HepG2 (cell line): Measurements from ENCODE around the gene AAMP. TPM values are rescaled to one million over a fixed set of nuclear protein-coding genes. Genes with fewer than 3 reads are reported as not detected.

Experiments used
- CBFB ChIP-seq: sonication (generic); formaldehyde crosslinking; IDR thresholded peaks from 2 replicates; pipeline ENCODE4 v1.4.0; 2020; ENCODE audit warnings: missing genetic modification reagents
- ETV5 ChIP-seq: IDR thresholded peaks from 2 replicates; pipeline ENCODE4 v1.6.1; 2018; ENCODE audit warnings: missing biosample characterization, missing genetic modification reagents, inconsistent platforms, borderline replicate concordance
- HHEX ChIP-seq: IDR thresholded peaks from 2 replicates; pipeline ENCODE4 v1.6.1; 2016; ENCODE audit warnings: control low read depth
- HIVEP1 ChIP-seq: sonication (generic); formaldehyde crosslinking; IDR thresholded peaks from 2 replicates; pipeline ENCODE4 v1.4.0; 2020; ENCODE audit warnings: mild to moderate bottlenecking, missing genetic modification reagents
- KDM5A ChIP-seq: fragments of 200-600 bp; sonication (generic); IDR thresholded peaks from 2 replicates; pipeline ENCODE4 v1.7.0; 2018; ENCODE audit warnings: antibody characterized with exemption, mild to moderate bottlenecking, low read length, borderline replicate concordance
- MED8 ChIP-seq: sonication (generic); formaldehyde crosslinking; IDR thresholded peaks from 2 replicates; pipeline ENCODE4 v1.8.1; 2023; ENCODE audit warnings: mild to moderate bottlenecking, missing genetic modification reagents; ENCODE audit not compliant: insufficient replicate concordance
- REPIN1 ChIP-seq: sonication (generic); formaldehyde crosslinking; IDR thresholded peaks from 2 replicates; pipeline ENCODE4 v1.8.0; 2022; ENCODE audit warnings: missing genetic modification reagents, low read depth, mild to moderate bottlenecking, borderline replicate concordance
- RXRA ChIP-seq: sonication (generic); formaldehyde crosslinking; IDR thresholded peaks from 2 replicates; pipeline ENCODE4 v1.5.1; 2020; ENCODE audit warnings: missing genetic modification reagents
- SRSF4 ChIP-seq: fragments of 200-400 bp; formaldehyde crosslinking; IDR thresholded peaks from one replicate; pipeline ENCODE4 v1.6.1; 2018; ENCODE audit warnings: mild to moderate bottlenecking, low read depth, low read length, moderate library complexity; ENCODE audit not compliant: poor library complexity, severe bottlenecking
- ZBTB7A ChIP-seq: sonication (generic); formaldehyde crosslinking; IDR thresholded peaks from 2 replicates; pipeline ENCODE4 v1.8.0; 2022; ENCODE audit warnings: mild to moderate bottlenecking, missing genetic modification reagents
- ZBTB8A ChIP-seq: sonication (generic); formaldehyde crosslinking; IDR thresholded peaks from 2 replicates; pipeline ENCODE4 v1.4.0; 2020; ENCODE audit warnings: mild to moderate bottlenecking, low read depth, missing genetic modification reagents, borderline replicate concordance
- ZNF274 ChIP-seq: sonication (generic); formaldehyde crosslinking; IDR thresholded peaks from 2 replicates; pipeline ENCODE4 v1.5.1; 2020; ENCODE audit warnings: mild to moderate bottlenecking, missing genetic modification reagents
- ZNF557 ChIP-seq: sonication (generic); formaldehyde crosslinking; IDR thresholded peaks from 2 replicates; pipeline ENCODE4 v1.4.0; 2020; ENCODE audit warnings: missing genetic modification reagents
- ZNF766 ChIP-seq: sonication (generic); formaldehyde crosslinking; IDR thresholded peaks from 2 replicates; pipeline ENCODE4 v1.5.0; 2020; ENCODE audit warnings: missing genetic modification reagents, borderline replicate concordance
- ZNF792 ChIP-seq: IDR thresholded peaks from 2 replicates; pipeline ENCODE4 v1.6.1; 2016
- polyA plus RNA-seq, 8 experiments: library from polyadenylated mRNA; depleted of rRNA in 3 of 8; stranded (reverse) in 7 of 8; unstranded in 1 of 8; fragments of >200 nt; fragmentation: Illumina TruSeq in 4 of 8; extraction: Trizol in 4 of 8; gene quantifications; 2 replicates each; pipeline versions ENCODE4 v1.2.1 to v1.2.3, GENCODE V29; 2011 to 2016; ENCODE audit warnings: low read depth in 4 of 8, missing spikeins in 1 of 8, mixed read lengths in 1 of 8; ENCODE audit not compliant: insufficient read depth in 1 of 8
- total RNA-seq, 5 experiments: library from RNA; depleted of rRNA; stranded (reverse); fragments of >200 nt; fragmentation: Illumina TruSeq; extraction: Trizol; gene quantifications; 2 replicates each; pipeline ENCODE4 v1.2.3, GENCODE V29; 2016; ENCODE audit warnings: low read depth in 1 of 5
- TF ChIP-seq, protein P1 (sequence below): IDR thresholded peaks from 2 replicates; pipeline ENCODE4 v1.6.1; 2016; ENCODE audit warnings: low read depth, control low read depth
- TF ChIP-seq, protein P2 (sequence below): sonication (generic); formaldehyde crosslinking; conservative IDR thresholded peaks from 2 replicates; pipeline ENCODE4 v1.4.0; 2020; ENCODE audit warnings: missing genetic modification reagents
- TF ChIP-seq, protein P3 (sequence below): conservative IDR thresholded peaks from 2 replicates; pipeline ENCODE4 v1.6.1; 2018; ENCODE audit warnings: missing genetic modification reagents
- TF ChIP-seq, protein P4 (sequence below): sonication (generic); formaldehyde crosslinking; IDR thresholded peaks from 2 replicates; pipeline ENCODE4 v1.5.0; 2020; ENCODE audit warnings: mild to moderate bottlenecking, missing genetic modification reagents, borderline replicate concordance
- TF ChIP-seq, protein P5 (sequence below): IDR thresholded peaks from 2 replicates; pipeline ENCODE4 v1.6.1; 2016; ENCODE audit warnings: mild to moderate bottlenecking

AAMP gene
- total and polyA plus RNA-seq, 2 of the 13 experiments (the other 11 are each of a cell fraction or from before 2014, with no cell fraction given): 110 to 186 TPM

DNA sequence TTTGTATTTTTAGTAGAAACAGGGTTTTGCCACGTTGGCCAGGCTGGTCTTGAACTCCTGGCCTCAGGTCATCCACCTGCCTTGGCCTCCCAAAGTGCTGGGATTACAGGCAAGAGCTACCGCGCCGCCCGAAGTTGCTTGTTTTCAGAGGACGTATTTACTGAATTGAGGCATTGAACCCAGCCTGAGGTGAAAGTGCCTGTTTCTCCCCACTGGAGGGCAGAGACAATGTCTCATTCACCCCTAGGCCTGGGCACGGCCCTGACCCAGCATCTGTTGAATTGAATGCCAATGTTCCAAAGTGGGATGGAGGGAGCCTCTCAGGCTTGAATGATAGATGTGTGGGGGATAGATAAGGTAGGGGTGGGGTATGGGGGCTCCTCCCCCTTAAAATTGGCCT is 26.9 kb upstream of the AAMP start (continued):
- TF ChIP-seq, protein P1, sequence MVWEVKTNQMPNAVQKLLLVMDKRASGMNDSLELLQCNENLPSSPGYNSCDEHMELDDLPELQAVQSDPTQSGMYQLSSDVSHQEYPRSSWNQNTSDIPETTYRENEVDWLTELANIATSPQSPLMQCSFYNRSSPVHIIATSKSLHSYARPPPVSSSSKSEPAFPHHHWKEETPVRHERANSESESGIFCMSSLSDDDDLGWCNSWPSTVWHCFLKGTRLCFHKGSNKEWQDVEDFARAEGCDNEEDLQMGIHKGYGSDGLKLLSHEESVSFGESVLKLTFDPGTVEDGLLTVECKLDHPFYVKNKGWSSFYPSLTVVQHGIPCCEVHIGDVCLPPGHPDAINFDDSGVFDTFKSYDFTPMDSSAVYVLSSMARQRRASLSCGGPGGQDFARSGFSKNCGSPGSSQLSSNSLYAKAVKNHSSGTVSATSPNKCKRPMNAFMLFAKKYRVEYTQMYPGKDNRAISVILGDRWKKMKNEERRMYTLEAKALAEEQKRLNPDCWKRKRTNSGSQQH: no peak
- TF ChIP-seq CBFB: no peak
- TF ChIP-seq, protein P2, sequence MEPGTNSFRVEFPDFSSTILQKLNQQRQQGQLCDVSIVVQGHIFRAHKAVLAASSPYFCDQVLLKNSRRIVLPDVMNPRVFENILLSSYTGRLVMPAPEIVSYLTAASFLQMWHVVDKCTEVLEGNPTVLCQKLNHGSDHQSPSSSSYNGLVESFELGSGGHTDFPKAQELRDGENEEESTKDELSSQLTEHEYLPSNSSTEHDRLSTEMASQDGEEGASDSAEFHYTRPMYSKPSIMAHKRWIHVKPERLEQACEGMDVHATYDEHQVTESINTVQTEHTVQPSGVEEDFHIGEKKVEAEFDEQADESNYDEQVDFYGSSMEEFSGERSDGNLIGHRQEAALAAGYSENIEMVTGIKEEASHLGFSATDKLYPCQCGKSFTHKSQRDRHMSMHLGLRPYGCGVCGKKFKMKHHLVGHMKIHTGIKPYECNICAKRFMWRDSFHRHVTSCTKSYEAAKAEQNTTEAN (CRISPR knock-in tag): 0 out of 2 replicates have a peak, but pooled peaks have one; percentile 62
- TF ChIP-seq HHEX (CRISPR knock-in tag): no peak; the same call in 1 of the 2 replicates
- TF ChIP-seq, protein P3, sequence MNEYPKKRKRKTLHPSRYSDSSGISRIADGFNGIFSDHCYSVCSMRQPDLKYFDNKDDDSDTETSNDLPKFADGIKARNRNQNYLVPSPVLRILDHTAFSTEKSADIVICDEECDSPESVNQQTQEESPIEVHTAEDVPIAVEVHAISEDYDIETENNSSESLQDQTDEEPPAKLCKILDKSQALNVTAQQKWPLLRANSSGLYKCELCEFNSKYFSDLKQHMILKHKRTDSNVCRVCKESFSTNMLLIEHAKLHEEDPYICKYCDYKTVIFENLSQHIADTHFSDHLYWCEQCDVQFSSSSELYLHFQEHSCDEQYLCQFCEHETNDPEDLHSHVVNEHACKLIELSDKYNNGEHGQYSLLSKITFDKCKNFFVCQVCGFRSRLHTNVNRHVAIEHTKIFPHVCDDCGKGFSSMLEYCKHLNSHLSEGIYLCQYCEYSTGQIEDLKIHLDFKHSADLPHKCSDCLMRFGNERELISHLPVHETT (CRISPR knock-in tag): no peak
- TF ChIP-seq ZNF557: no peak
- TF ChIP-seq HIVEP1 (CRISPR knock-in tag): 0 out of 2 replicates have a peak, but pooled peaks have one; percentile 11
- no peak for TF ChIP-seq ZBTB7A (CRISPR knock-in tag)
- TF ChIP-seq ZNF766: 0 out of 2 replicates have a peak, but pooled peaks have one; percentile 41
- TF ChIP-seq ZBTB8A (CRISPR knock-in tag): no peak
- peak; percentile 71; the same call in 1 of the 2 replicates for TF ChIP-seq RXRA
- no peak for TF ChIP-seq SRSF4
- no peak for TF ChIP-seq ZNF274 (CRISPR knock-in tag)
- no peak for TF ChIP-seq KDM5A
- TF ChIP-seq REPIN1: no peak
- TF ChIP-seq, protein P4, sequence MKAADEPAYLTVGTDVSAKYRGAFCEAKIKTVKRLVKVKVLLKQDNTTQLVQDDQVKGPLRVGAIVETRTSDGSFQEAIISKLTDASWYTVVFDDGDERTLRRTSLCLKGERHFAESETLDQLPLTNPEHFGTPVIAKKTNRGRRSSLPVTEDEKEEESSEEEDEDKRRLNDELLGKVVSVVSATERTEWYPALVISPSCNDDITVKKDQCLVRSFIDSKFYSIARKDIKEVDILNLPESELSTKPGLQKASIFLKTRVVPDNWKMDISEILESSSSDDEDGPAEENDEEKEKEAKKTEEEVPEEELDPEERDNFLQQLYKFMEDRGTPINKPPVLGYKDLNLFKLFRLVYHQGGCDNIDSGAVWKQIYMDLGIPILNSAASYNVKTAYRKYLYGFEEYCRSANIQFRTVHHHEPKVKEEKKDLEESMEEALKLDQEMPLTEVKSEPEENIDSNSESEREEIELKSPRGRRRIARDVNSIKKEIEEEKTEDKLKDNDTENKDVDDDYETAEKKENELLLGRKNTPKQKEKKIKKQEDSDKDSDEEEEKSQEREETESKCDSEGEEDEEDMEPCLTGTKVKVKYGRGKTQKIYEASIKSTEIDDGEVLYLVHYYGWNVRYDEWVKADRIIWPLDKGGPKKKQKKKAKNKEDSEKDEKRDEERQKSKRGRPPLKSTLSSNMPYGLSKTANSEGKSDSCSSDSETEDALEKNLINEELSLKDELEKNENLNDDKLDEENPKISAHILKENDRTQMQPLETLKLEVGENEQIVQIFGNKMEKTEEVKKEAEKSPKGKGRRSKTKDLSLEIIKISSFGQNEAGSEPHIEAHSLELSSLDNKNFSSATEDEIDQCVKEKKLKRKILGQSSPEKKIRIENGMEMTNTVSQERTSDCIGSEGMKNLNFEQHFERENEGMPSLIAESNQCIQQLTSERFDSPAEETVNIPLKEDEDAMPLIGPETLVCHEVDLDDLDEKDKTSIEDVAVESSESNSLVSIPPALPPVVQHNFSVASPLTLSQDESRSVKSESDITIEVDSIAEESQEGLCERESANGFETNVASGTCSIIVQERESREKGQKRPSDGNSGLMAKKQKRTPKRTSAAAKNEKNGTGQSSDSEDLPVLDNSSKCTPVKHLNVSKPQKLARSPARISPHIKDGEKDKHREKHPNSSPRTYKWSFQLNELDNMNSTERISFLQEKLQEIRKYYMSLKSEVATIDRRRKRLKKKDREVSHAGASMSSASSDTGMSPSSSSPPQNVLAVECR (CRISPR knock-in tag): no peak
- TF ChIP-seq ETV5: no peak
- TF ChIP-seq, protein P5, sequence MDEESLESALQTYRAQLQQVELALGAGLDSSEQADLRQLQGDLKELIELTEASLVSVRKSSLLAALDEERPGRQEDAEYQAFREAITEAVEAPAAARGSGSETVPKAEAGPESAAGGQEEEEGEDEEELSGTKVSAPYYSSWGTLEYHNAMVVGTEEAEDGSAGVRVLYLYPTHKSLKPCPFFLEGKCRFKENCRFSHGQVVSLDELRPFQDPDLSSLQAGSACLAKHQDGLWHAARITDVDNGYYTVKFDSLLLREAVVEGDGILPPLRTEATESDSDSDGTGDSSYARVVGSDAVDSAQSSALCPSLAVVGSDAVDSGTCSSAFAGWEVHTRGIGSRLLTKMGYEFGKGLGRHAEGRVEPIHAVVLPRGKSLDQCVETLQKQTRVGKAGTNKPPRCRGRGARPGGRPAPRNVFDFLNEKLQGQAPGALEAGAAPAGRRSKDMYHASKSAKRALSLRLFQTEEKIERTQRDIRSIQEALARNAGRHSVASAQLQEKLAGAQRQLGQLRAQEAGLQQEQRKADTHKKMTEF: 0 out of 2 replicates have a peak, but pooled peaks have one; percentile 28
- TF ChIP-seq ZNF792 (CRISPR knock-in tag): peak; percentile 79; the same call in 1 of the 2 replicates
- TF ChIP-seq MED8 (CRISPR knock-in tag): no peak
